ENCODE data around the gene ZNF816.
A peak's percentile ranks its signal among the peaks of the same experiment; 100 is the strongest.
"Not testable (repeated sequence)": the region's sequence is repeated elsewhere in the genome, so short reads cannot be mapped to it uniquely, and the experiment has no call there.

The ZNF816 gene

GRCh38 chr19:52962394-52963246 lies at the start of gene ZNF816:
TSS of gene ZNF816 (minus strand) at chr19:52962881. CDS start at chr19:52956089, 6,792 bp downstream.
- DNase-seq (ENCODE audit: low read depth in 2 of 2), result peak; percentile 98 to 99

- DNase-seq (ENCODE audit: low read depth in 2 of 2), result no peak
These were observed 49.3 kb upstream of the ZNF816 start for GRCh38 chr19:53012006-53012405.

GRCh38 chr19:53010494-53010893 lies 47.8 kb upstream of the ZNF816 start:
- DNase-seq (ENCODE audit: low read depth in 2 of 2), result no peak

- no peak for DNase-seq (ENCODE audit: low read depth in 2 of 2)
These were observed 45.5 kb upstream of the ZNF816 start for GRCh38 chr19:53008061-53008778.

GRCh38 chr19:53007606-53008005 lies 44.9 kb upstream of the ZNF816 start:
- DNase-seq (ENCODE audit: low read depth in 2 of 2), result no peak

- DNase-seq (ENCODE audit: low read depth in 2 of 2), result no peak
These were observed 44.5 kb upstream of the ZNF816 start for GRCh38 chr19:53007200-53007599.

- DNase-seq (ENCODE audit: low read depth in 2 of 2), result no peak
These were observed 41.6 kb upstream of the ZNF816 start for GRCh38 chr19:53004242-53004641.

- no peak for DNase-seq (ENCODE audit: low read depth in 2 of 2)
These were observed 39.8 kb upstream of the ZNF816 start for GRCh38 chr19:53002479-53002878.

- no peak for DNase-seq (ENCODE audit: low read depth in 2 of 2)
These were observed 35.3 kb upstream of the ZNF816 start for GRCh38 chr19:52997975-52998374.

- no peak for DNase-seq (ENCODE audit: low read depth in 2 of 2)
These were observed 33.0 kb upstream of the ZNF816 start for GRCh38 chr19:52995711-52996110.

- DNase-seq (ENCODE audit: low read depth in 2 of 2), result peak; percentile 55 to 57
These were observed 30.9 kb upstream of the ZNF816 start for GRCh38 chr19:52993342-52994178.

GRCh38 chr19:52992109-52993004 lies 29.7 kb upstream of the ZNF816 start:
- DNase-seq (ENCODE audit: low read depth in 2 of 2), result no peak

GRCh38 chr19:52991484-52991883 lies 28.8 kb upstream of the ZNF816 start:
- DNase-seq (ENCODE audit: low read depth in 2 of 2), result no peak

- no peak for DNase-seq (ENCODE audit: low read depth in 2 of 2)
These were observed 28.2 kb upstream of the ZNF816 start for GRCh38 chr19:52990759-52991418.

- no peak for DNase-seq (ENCODE audit: low read depth in 2 of 2)
These were observed 25.8 kb upstream of the ZNF816 start for GRCh38 chr19:52988506-52988905.

GRCh38 chr19:52987221-52987620 lies 24.5 kb upstream of the ZNF816 start:
- DNase-seq (ENCODE audit: low read depth in 2 of 2), result no peak

GRCh38 chr19:52983167-52983566 lies 20.5 kb upstream of the ZNF816 start:
- DNase-seq (ENCODE audit: low read depth in 2 of 2), result not testable (repeated sequence)

- no peak for DNase-seq (ENCODE audit: low read depth in 2 of 2)
These were observed 18.6 kb upstream of the ZNF816 start for GRCh38 chr19:52981329-52981728.

GRCh38 chr19:52967772-52968171 lies 5.1 kb upstream of the ZNF816 start:
- no peak for DNase-seq (ENCODE audit: low read depth in 2 of 2)

GRCh38 chr19:52963247-52963618 lies 552 bp upstream of the ZNF816 start:
- no peak for DNase-seq (ENCODE audit: low read depth in 2 of 2)

GRCh38 chr19:52961981-52962380 lies 700 bp downstream of the ZNF816 start:
- DNase-seq (ENCODE audit: low read depth in 2 of 2), result no peak
